Activated gamma-delta T cell treated with Interleukin-2 at 50 U/mL for 16 hours (primary cell): ENCODE data around the gene EIF4A2.
"Not testable (repeated sequence)": the region's sequence is repeated elsewhere in the genome, so short reads cannot be mapped to it uniquely, and the experiment has no call there.

Experiments used
- DNase-seq: peaks from one replicate; pipeline ENCODE4 v3.0.0-alpha.2; 2020

Gene EIF4A2

DNA sequence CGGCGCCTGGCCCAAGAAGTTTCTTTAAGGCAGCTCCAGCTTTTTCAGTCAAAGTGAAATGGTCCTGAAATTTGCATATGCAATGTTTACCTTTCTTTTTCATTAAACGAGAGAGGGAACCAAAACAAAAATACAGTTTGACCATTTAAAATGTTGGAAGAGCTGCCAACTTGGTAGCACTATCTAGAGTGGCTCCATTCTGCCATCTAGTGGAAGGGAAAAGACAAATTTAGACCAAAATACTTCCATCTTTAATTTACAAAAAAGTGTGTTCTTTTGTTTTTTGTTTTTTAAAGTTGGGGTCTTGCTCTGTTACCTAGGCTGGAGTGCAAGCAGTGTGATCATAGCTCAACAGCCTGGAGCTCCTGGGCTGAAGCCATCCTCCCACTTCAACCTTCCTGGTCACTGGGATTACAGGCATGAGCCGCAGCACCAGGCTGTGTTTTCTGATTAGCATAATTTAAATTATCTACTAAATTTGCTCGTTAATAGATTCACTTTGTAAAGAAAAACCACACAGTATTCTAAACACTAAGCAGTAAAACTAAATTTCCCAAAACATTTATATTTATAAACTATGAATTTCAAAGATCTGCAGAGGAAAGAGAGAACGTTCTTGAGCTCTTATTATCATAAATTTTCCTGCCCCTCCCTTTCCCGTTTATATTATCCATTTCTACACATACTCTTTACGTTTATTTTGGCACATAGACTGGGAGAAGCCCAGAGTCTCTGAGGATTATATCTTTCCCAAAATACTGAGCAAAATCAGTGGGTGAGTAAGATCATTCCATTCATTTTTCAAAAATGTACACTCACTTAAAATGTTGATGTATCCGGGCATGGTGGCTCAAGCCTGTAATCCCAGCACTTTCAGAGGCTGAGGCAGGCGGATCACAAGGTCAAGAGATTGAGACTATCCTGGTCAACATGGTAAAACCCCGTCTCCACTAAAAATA is 38.3 kb downstream of the EIF4A2 start:
- DNase-seq = no peak

DNA sequence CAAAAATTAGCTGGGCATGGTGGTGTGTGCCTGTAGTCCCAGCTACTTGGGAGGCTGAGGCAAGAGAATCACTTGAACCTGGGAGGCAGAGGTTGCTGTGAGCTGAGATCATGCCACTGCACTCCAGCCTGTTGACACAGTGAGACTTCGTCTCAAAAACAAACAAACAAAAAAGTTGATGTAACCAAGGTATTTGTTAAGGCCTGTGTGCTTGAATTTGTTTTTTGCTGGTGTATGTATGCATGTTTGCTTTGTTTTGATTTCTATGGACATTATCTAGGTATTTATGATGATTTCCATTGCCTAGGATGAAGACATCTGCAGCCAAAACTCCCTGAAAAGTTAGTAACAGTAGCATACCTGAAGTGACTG is 39.0 kb downstream of the EIF4A2 start:
- not testable (repeated sequence) for DNase-seq

DNA sequence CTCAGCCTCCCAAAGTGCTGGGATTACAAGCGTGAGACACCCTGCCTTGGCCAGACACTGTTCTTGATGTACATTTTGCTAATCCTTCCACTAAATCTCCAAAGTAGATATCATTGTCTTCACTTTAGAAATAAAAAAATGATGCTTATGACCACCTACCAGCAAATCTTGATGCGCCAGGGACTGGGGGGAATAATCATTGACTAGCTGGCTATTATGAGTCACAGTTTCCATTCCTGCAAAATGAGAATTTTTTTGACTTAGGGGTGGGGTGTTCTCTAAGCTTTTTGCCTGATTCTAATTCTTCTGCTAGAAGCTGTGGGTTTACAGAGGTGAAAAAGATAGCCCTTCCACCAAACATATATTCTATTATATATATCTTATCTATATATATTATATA is 40.0 kb downstream of the EIF4A2 start:
- DNase-seq = no peak

DNA sequence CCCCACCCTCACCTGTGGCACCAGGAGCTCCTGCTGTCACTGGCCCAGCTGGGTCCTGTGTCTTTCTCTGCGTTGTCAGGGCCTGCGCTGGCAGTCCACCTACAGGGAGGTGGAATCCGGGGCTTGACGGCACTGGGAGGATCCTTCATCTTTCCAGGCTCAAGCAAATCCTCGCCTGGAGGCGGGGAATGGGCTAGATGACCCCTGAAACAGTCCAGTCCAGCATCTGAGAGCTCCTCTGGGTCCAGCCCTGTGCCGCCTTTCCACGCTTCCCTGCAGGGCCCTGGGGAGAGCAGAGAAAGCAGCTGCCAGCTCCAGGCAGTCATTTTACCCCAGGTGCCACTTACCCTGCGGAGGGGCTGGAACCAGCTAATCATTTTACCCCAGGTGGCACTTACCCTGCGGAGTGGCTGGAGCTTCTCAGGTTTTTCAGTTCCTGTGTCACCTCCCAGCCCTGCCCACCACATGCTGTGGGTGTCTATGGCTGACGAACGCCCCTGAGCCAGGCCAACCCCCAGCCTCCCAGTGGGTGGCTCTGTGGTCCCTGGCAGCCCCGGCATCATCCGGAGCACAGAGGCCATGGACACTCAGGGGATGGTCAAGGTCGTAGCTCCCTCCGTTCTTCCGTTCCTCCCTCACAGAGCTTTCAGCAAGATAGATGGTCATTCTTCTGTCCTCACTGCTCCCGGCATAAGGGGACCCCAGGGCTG is 41.2 kb downstream of the EIF4A2 start:
- no peak for DNase-seq

DNA sequence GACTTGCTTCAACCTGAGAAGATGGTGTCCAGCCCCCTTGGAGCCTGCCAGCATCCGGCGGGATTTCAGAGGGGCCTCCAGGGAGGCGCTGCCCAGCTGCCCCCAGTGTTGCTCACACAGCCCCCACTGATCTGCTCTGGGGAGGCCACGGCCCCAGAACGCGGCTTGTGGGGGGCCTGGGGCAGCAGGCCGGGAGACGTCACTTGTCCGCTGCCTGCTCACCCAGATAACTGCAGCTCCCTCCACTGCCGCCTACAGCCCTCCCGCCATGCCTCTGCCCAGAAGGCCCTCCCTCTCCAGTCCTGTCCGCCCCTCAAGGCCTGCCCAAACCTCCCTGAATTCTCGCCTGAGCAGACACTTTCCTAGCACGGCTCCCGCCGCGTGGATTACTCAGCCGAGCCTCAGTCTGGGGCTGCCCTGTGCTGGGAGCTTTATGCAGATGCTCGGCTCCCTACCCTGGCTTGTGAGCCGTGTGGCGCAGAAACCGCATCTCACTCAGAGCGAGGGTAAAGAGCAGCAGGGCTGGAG is 42.0 kb downstream of the EIF4A2 start:
- no peak for DNase-seq

DNA sequence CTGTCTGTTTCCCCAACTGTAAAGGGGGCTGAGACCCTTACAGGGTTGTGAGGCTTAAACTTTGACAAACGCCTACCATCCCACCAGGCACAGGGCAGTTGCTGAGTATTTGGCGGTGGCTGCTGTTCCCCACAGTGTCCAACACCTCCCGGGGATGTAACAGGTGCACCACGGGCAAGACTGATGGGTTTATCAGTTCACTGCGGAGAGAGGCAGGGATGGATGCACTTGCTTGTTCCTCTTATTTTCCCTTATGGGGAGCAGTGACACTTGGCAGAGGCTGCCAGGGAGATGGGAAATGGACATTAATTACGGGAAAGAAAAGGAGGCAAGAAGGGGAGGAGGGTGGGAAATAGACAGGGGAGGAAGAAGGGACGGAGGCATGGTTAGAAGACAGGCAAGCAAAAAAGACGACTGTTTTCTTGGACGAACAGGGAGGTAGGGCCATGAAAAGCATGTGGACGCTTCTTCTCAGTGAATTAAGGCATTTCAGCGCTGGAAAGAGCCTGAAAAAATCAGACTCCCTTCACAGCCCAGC is 42.6 kb downstream of the EIF4A2 start:
- no peak for DNase-seq

DNA sequence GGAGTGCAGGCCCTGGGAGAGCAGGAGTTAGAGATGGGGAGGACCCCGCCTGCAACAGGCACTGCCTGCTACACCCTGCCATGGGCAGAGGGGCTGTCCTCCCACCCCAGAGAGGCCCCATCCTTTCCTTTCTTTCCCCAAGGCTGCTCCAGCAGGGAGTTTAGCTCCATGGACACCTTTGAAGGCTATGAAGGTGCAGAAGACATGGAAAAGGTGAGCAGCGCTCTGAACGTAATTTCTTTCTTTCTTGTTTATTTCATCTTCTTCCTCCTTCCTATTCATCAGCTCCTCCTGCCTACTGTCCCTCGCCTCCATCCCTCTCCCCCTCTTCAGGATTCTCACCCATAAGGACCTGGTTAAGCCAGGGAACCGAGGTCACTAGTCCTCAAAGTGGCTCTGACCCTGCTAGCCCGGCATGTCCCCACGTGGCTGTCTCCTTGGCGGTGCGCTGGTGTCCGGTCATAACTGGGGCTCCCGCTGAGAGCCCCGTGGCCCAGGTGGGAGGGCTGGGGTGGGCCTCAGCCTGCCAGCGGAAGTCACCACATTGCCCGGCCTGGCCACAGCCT is 43.1 kb downstream of the EIF4A2 start:
- no peak for DNase-seq

DNA sequence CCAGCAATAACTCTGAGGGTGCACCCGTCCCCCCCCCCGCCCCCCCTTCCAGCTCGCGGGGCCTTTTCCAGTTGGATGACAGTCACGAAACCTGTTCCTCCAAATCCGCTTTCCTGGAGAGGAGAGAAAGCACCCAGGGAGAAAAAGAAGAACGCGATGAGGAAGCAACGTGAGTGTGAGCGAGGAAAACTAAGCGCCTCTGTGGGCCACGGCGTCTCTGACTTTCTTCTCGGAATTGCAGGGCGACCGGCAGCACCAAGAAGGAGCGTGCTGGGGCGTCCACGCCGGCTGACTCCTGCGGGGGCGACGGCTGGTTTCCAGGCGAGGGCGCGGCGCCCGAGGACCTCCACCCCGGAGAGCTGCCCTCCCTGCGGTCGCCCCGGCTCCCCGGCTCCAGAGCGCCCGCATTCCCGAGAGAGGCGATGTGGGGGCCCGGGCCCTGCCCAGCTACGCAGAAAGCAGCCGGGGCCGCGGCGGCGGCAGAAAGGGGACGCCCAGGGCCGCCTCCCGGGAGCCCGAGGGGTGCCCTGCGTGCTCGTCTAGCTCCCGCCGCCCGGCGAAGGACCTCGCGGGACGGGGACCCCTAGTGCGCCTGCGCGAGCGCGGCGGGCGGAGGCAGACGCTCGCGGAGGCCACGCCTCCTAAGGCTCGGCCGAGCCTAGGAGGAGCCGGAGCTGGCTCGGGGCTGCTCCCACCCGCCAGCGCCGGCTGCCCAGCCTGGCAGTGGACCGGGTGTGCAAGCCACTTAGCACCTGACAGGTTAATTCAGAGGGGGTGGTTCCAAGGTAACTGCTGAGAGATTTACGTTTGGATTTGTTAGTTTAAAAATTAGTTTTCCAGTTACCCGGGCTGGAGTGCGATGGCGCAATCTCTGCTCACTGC is 43.8 kb downstream of the EIF4A2 start:
- peak; percentile 75 for DNase-seq

DNA sequence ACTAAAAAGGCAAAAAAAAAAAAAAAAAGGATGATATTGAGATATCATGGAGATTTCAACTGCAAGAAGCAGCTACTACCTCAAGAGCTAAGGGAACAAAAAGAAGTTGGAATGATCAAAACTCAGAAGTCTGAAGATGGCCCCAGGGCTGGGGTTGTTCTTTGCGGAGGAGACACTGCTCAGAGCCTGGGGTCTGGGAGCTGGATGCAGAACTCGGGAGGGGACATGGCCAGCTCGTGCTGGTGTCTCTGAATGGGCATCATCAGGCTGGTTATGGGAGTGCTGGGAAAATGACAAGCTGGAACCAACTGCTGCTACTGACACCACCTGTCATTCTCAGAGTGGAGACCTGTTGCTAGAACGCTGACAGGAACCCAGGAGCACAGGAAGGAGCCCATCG is 45.0 kb downstream of the EIF4A2 start:
- DNase-seq = no peak

DNA sequence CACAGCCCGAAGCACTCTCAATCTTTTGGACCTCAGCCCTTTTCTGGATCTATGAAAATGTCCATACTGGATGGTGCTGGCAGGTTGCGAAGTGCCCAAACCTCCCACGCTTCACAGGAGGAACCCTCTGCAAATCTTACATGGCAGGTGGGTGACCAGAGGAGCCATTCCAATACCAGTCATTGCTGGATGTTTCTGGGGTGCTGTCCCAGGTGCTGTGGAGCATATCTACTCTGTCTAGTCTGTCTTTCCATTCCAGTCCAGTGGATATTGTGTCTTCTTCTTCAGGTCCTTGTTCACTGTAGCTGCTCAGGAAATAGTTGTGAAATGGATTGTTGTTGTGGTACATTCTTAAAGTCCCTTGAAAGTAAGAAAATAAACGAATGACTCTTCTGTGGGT is 48.4 kb downstream of the EIF4A2 start:
- DNase-seq = no peak

DNA sequence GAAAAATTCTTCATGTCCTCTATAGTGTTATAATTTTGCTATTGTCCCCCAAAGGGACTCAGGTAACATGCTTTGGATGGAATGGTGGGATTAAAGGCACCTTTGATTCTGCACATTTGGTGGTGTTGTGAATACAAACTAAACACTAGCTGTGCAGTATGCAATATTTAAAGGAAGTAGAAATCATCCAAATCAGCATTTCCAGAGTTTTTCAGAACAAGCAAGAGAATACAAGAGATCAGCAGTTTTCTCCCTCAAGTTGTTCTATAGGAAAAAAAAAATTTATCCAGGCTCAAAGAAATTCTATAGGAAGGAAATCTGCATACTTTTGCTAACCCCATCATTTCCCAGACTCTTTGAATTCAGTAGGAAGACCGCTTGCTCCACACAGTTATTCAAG is 48.9 kb downstream of the EIF4A2 start:
- DNase-seq = no peak
